ENCODE data around the gene EGLN2. TPM values are rescaled to one million over a fixed set of nuclear protein-coding genes. Genes with fewer than 3 reads are reported as not detected.

Gene EGLN2
- total and polyA plus RNA-seq, 2 donors (not counting 3 experiments of a cell fraction or from before 2014, with no cell fraction given): 118 to 152 TPM

GRCh38 chr19:40810160-40810559, 11.2 kb downstream of the EGLN2 start:
- no peak overlapping the region for H2AFZ ChIP-seq (ENCODE audit: low read depth, low read length)
- DNase-seq (ENCODE audit: low read depth, low spot score): no peak

More at GRCh38 chr19:40810160-40810559, 11.2 kb downstream of the EGLN2 start:
- peaks cover 3 to 8% of the 10 kb centered on the region in 2 experiments for H3K27me3 ChIP-seq (ENCODE audit: control insufficient read depth in 2 of 2, insufficient read depth in 2 of 2, low read length in 2 of 2)
- no peak for FAIRE-seq
- no peak for TF ChIP-seq CTCF (IDR thresholded peaks at IDR 0.05; ENCODE audit: extremely low read depth in 1 of 2, insufficient read depth in 1 of 2, low read depth in 1 of 2, low read length in 2 of 2)
- no peak overlapping the region for H3K4me3 ChIP-seq (replicated peaks in 1 of 3; ENCODE audit: insufficient read depth in 1 of 3, low read depth in 1 of 3, low read length in 3 of 3)
- H3K9me1 ChIP-seq (replicated peaks; ENCODE audit: control insufficient read depth, extremely low read depth, insufficient read depth, low read length): no peaks in the 10 kb centered on the region
- peaks cover 30% of the 10 kb centered on the region for H3K79me2 ChIP-seq (ENCODE audit: control insufficient read depth, insufficient read depth, low read length)
- no peak overlapping the region for H3K4me2 ChIP-seq (ENCODE audit: insufficient read depth, low read length)
- H3K36me3 ChIP-seq (ENCODE audit: control insufficient read depth in 2 of 2, extremely low read depth in 1 of 2, insufficient read depth in 2 of 2, low read length in 2 of 2): peaks cover 9 to 25% of the 10 kb centered on the region in 2 experiments
- H4K20me1 ChIP-seq (replicated peaks; ENCODE audit: control insufficient read depth, extremely low read depth, insufficient read depth, low read length): no peaks in the 10 kb centered on the region
- H3K27ac ChIP-seq (ENCODE audit: insufficient read depth, low read depth, low read length): no peak overlapping the region
- no TSS peak for BruUV-seq (replicated peaks)
- POLR2A ChIA-PET: no interaction called here
- H3K9ac ChIP-seq (replicated peaks; ENCODE audit: extremely low read depth, insufficient read depth, low read length): no peak overlapping the region
- dilution Hi-C loops (cut with MboI; ENCODE audit: extremely low pct_ligation_motif_present, low sequenced_read_pairs) (no loop called here), intact Hi-C loops (cut with micrococcal nuclease) (no loop called here)
- no peaks in the 10 kb centered on the region for H3K9me3 ChIP-seq (replicated peaks; ENCODE audit: control insufficient read depth, insufficient read depth, low read length)
- peaks cover 29% of the 10 kb centered on the region for H3K4me1 ChIP-seq (ENCODE audit: control insufficient read depth, extremely low read depth, insufficient read depth, low read length)
- CTCF ChIA-PET: no interaction called here

Measured in endothelial cell of umbilical vein (primary cell).